22Rv1 (cell line): ENCODE data around the gene ADGRG6.

Source experiments
- H3K27ac ChIP-seq: fragments of 450-650 bp; 2 replicates; pipeline ENCODE4 v1.5.1; 2017
- CTCF ChIP-seq: fragments of 450-650 bp; IDR thresholded peaks from 2 replicates; pipeline ENCODE4 v1.5.1; 2017; ENCODE audit warnings: mild to moderate bottlenecking
- ZFX ChIP-seq: fragments of 450-650 bp; IDR thresholded peaks from 2 replicates; pipeline ENCODE4 v1.6.1; 2017; ENCODE audit warnings: antibody characterized with exemption, borderline replicate concordance

Gene ADGRG6

DNA sequence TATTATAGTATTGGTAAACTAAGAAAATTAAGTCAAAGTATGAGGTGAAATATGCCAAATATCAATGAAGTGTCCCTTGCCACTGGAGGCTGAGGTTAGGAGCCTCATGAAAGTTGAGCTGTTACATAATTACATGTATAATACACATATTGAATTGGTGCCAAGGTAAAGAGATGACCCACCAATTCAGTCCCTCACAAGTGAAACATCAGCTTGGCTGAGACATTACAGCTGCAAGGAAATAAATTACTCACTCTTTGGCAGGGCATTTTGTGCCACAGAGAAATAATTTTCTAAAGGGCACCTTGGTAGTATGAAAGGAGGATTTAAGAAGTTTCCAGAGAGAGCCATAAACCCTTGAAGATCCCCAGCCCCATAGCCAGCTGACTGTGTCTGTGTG is 127.4 kb downstream of the ADGRG6 start:
- H3K27ac ChIP-seq = no peak overlapping the region
- TF ChIP-seq ZFX = no peak
- TF ChIP-seq CTCF = no peak

DNA sequence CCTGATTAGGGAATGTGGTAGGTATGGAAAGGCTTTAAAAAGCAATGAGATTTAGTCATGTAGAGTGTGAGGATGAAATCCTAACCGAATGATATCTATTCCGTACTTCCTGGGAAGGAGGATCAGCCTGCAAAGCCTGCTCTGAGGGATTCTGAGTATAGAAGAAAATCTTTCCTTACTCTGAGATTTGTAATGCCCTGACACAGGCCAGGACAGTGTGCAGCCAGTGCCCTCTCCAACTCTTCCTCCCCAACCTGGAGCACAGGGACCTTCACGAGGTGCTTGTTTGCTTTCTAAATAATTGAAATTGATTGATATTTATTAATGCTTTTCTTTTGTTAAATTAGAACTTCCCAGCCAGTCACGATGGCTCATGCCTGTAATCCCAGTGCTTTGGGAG is 131.6 kb downstream of the ADGRG6 start:
- H3K27ac ChIP-seq = no peak overlapping the region
- TF ChIP-seq CTCF (no peak), ZFX (no peak)

- no peak overlapping the region for H3K27ac ChIP-seq
- TF ChIP-seq ZFX (no peak), CTCF (no peak)
These were observed 137.1 kb downstream of the ADGRG6 start for GRCh38 chr6:142438898-142439297.

DNA sequence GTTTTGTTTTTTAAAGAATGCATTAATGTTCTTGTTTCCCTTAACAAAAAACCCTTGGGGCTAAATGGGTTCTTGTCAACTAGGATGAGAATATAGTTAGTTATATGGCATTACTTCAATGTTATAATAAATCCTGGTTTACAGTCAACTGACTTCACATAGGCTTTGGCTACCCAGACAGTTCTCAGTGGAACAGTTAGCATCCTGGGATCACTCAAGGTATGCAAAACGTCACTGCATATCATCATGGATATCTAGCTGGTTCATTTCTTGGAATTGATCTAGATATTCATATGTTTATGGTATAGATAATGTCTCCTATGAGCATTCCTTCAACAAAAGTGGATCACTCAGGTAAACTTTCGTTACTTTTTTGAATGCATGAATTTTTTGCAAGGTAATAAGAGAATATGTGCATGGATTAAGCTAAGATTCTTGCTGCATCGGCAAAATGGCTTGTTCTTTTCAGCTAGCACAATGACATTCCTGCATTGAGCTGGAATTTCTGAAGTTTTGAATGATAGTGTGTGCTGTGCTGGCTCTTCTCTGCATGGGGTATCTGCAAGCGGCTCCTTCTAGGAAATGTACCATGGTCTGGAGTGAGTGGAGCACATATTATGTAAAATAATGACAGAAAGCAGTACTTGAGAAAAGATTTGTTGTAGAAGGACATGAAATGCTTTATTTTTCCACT is 138.9 kb downstream of the ADGRG6 start:
- H3K27ac ChIP-seq = no peak overlapping the region
- no peak for TF ChIP-seq ZFX
- no peak for TF ChIP-seq CTCF

DNA sequence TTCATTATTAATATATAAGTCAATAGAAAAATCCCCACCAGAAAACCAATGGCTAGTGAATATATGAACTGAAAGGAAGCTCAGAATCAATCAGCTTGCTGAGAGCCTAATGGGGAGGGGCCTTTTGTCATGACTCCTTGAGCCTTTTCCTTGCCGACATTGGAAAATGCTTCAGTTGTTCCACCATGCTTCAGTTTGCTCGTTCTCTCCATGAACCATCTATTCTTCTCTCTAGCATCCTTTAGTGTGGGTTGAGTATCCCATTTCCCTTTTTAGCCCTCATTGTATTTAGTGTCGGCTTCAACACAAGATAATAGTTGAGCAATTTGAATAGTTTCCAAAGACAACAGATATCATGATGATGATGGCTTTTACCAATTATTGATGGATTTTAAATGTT is 139.9 kb downstream of the ADGRG6 start:
- no peak overlapping the region for H3K27ac ChIP-seq
- no peak for TF ChIP-seq ZFX
- no peak for TF ChIP-seq CTCF

GRCh38 chr6:142443102-142443501 is 141.3 kb downstream of the ADGRG6 start:
- H3K27ac ChIP-seq = no peak overlapping the region
- TF ChIP-seq CTCF (no peak), ZFX (no peak)

GRCh38 chr6:142443532-142443931 is 141.7 kb downstream of the ADGRG6 start:
- no peak overlapping the region for H3K27ac ChIP-seq
- TF ChIP-seq CTCF (no peak), ZFX (no peak)
